ENCODE results near the gene R3HDM4. TPM values are rescaled to one million over a fixed set of nuclear protein-coding genes. Genes with fewer than 3 reads are reported as not detected.
"Not testable (repeated sequence)": the region's sequence is repeated elsewhere in the genome, so short reads cannot be mapped to it uniquely, and the experiment has no call there.

The R3HDM4 gene
- total RNA-seq, 1 donor from 2014 or later, result 83.3 TPM

- Mint-ChIP-seq H3K36me3 (ENCODE audit: low read depth) (peaks cover 25% of the 10 kb centered on the region), H3K9me3 (no peaks in the 10 kb centered on the region), H3K27ac (no peak overlapping the region), H3K4me1 (ENCODE audit: low read depth) (no peaks in the 10 kb centered on the region), H3K4me3 (ENCODE audit: low read depth) (no peak overlapping the region), H3K27me3 (ENCODE audit: low read depth) (no peaks in the 10 kb centered on the region)
- intact Hi-C loops (cut with micrococcal nuclease), result no loop called here
- no peak for DNase-seq (ENCODE audit: low spot score)
These were observed 28.4 kb downstream of the R3HDM4 start for GRCh38 chr19:884420-885211.

- no peaks in the 10 kb centered on the region for H3K4me1 Mint-ChIP-seq (ENCODE audit: low read depth)
- peaks cover 21% of the 10 kb centered on the region for H3K36me3 Mint-ChIP-seq (ENCODE audit: low read depth)
- no peaks in the 10 kb centered on the region for H3K9me3 Mint-ChIP-seq
- no peak overlapping the region for H3K4me3 Mint-ChIP-seq (ENCODE audit: low read depth)
- intact Hi-C loops (cut with micrococcal nuclease), result no loop called here
- no peak for DNase-seq (ENCODE audit: low spot score)
- no peak overlapping the region for H3K27ac Mint-ChIP-seq
- no peaks in the 10 kb centered on the region for H3K27me3 Mint-ChIP-seq (ENCODE audit: low read depth)
These were observed 29.3 kb downstream of the R3HDM4 start for GRCh38 chr19:883661-884211.

- intact Hi-C loops (cut with micrococcal nuclease), result no loop called here
- H3K36me3 Mint-ChIP-seq (ENCODE audit: low read depth), result peaks cover 21% of the 10 kb centered on the region
- no peak overlapping the region for H3K4me3 Mint-ChIP-seq (ENCODE audit: low read depth)
- H3K27me3 Mint-ChIP-seq (ENCODE audit: low read depth), result no peaks in the 10 kb centered on the region
- no peaks in the 10 kb centered on the region for H3K4me1 Mint-ChIP-seq (ENCODE audit: low read depth)
- H3K9me3 Mint-ChIP-seq, result no peaks in the 10 kb centered on the region
- no peak overlapping the region for H3K27ac Mint-ChIP-seq
- DNase-seq (ENCODE audit: low spot score), result no peak
These were observed 30.0 kb downstream of the R3HDM4 start for GRCh38 chr19:882871-883497.

- Mint-ChIP-seq H3K36me3 (ENCODE audit: low read depth) (peaks cover 15% of the 10 kb centered on the region), H3K27ac (no peak overlapping the region), H3K4me1 (ENCODE audit: low read depth) (no peaks in the 10 kb centered on the region), H3K4me3 (ENCODE audit: low read depth) (no peak overlapping the region), H3K9me3 (no peaks in the 10 kb centered on the region), H3K27me3 (ENCODE audit: low read depth) (no peaks in the 10 kb centered on the region)
- no peak for DNase-seq (ENCODE audit: low spot score)
- intact Hi-C loops (cut with micrococcal nuclease), result no loop called here
These were observed 31.5 kb downstream of the R3HDM4 start for GRCh38 chr19:881385-882071.

GRCh38 chr19:879711-880438, 33.1 kb downstream of the R3HDM4 start:
- Mint-ChIP-seq H3K27ac (no peak overlapping the region), H3K27me3 (ENCODE audit: low read depth) (no peaks in the 10 kb centered on the region), H3K4me3 (ENCODE audit: low read depth) (no peak overlapping the region), H3K36me3 (ENCODE audit: low read depth) (peaks cover 18% of the 10 kb centered on the region), H3K9me3 (no peaks in the 10 kb centered on the region), H3K4me1 (ENCODE audit: low read depth) (no peaks in the 10 kb centered on the region)
- intact Hi-C loops (cut with micrococcal nuclease), result no loop called here
- DNase-seq (ENCODE audit: low spot score), result no peak

- H3K27me3 Mint-ChIP-seq (ENCODE audit: low read depth); H3K27ac Mint-ChIP-seq; DNase-seq (ENCODE audit: low spot score); H3K4me3 Mint-ChIP-seq (ENCODE audit: low read depth); H3K9me3 Mint-ChIP-seq; H3K4me1 Mint-ChIP-seq (ENCODE audit: low read depth); intact Hi-C loops (cut with micrococcal nuclease): not testable (repeated sequence)
- peaks cover 18% of the 10 kb centered on the region for H3K36me3 Mint-ChIP-seq (ENCODE audit: low read depth)
These were observed 34.1 kb downstream of the R3HDM4 start for GRCh38 chr19:878751-879561.

- intact Hi-C loops (cut with micrococcal nuclease); H3K27me3 Mint-ChIP-seq (ENCODE audit: low read depth); H3K4me1 Mint-ChIP-seq (ENCODE audit: low read depth); H3K4me3 Mint-ChIP-seq (ENCODE audit: low read depth); H3K27ac Mint-ChIP-seq; H3K9me3 Mint-ChIP-seq; DNase-seq (ENCODE audit: low spot score): not testable (repeated sequence)
- H3K36me3 Mint-ChIP-seq (ENCODE audit: low read depth), result peaks cover 15% of the 10 kb centered on the region
These were observed 34.9 kb downstream of the R3HDM4 start for GRCh38 chr19:877992-878660.

GRCh38 chr19:876780-877314, 36.2 kb downstream of the R3HDM4 start:
- Mint-ChIP-seq H3K27me3 (ENCODE audit: low read depth) (no peaks in the 10 kb centered on the region), H3K4me3 (ENCODE audit: low read depth) (no peak overlapping the region), H3K4me1 (ENCODE audit: low read depth) (peaks cover 2% of the 10 kb centered on the region), H3K27ac (no peak overlapping the region), H3K9me3 (no peaks in the 10 kb centered on the region), H3K36me3 (ENCODE audit: low read depth) (peaks cover 12% of the 10 kb centered on the region)
- intact Hi-C loops (cut with micrococcal nuclease), result no loop called here
- no peak for DNase-seq (ENCODE audit: low spot score)

GRCh38 chr19:876089-876488, 36.9 kb downstream of the R3HDM4 start:
- Mint-ChIP-seq H3K4me1 (ENCODE audit: low read depth) (peaks cover 2% of the 10 kb centered on the region), H3K4me3 (ENCODE audit: low read depth) (no peak overlapping the region), H3K9me3 (no peaks in the 10 kb centered on the region), H3K27ac (no peak overlapping the region), H3K27me3 (ENCODE audit: low read depth) (no peaks in the 10 kb centered on the region), H3K36me3 (ENCODE audit: low read depth) (peaks cover 5% of the 10 kb centered on the region)
- intact Hi-C loops (cut with micrococcal nuclease), result no loop called here
- DNase-seq (ENCODE audit: low spot score), result no peak

GRCh38 chr19:875265-875879, 37.6 kb downstream of the R3HDM4 start:
- no peak overlapping the region for H3K4me3 Mint-ChIP-seq (ENCODE audit: low read depth)
- H3K27ac Mint-ChIP-seq, result no peak overlapping the region
- no peaks in the 10 kb centered on the region for H3K27me3 Mint-ChIP-seq (ENCODE audit: low read depth)
- peaks cover 4% of the 10 kb centered on the region for H3K36me3 Mint-ChIP-seq (ENCODE audit: low read depth)
- intact Hi-C loops (cut with micrococcal nuclease), result no loop called here
- peaks cover 2% of the 10 kb centered on the region for H3K4me1 Mint-ChIP-seq (ENCODE audit: low read depth)
- no peak for DNase-seq (ENCODE audit: low spot score)
- no peaks in the 10 kb centered on the region for H3K9me3 Mint-ChIP-seq

GRCh38 chr19:873561-874041, 39.4 kb downstream of the R3HDM4 start:
- H3K4me1 Mint-ChIP-seq (ENCODE audit: low read depth), result peaks cover 2% of the 10 kb centered on the region
- H3K27me3 Mint-ChIP-seq (ENCODE audit: low read depth), result no peaks in the 10 kb centered on the region
- intact Hi-C loops (cut with micrococcal nuclease), result no loop called here
- H3K27ac Mint-ChIP-seq, result no peak overlapping the region
- H3K4me3 Mint-ChIP-seq (ENCODE audit: low read depth), result no peak overlapping the region
- H3K36me3 Mint-ChIP-seq (ENCODE audit: low read depth), result peaks cover 11% of the 10 kb centered on the region
- no peaks in the 10 kb centered on the region for H3K9me3 Mint-ChIP-seq
- DNase-seq (ENCODE audit: low spot score), result no peak
